ENCODE results near the gene KCNK7.
"Not testable (repeated sequence)": the region's sequence is repeated elsewhere in the genome, so short reads cannot be mapped to it uniquely, and the experiment has no call there.

KCNK7 gene, protein sequence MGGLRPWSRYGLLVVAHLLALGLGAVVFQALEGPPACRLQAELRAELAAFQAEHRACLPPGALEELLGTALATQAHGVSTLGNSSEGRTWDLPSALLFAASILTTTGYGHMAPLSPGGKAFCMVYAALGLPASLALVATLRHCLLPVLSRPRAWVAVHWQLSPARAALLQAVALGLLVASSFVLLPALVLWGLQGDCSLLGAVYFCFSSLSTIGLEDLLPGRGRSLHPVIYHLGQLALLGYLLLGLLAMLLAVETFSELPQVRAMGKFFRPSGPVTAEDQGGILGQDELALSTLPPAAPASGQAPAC

DNA sequence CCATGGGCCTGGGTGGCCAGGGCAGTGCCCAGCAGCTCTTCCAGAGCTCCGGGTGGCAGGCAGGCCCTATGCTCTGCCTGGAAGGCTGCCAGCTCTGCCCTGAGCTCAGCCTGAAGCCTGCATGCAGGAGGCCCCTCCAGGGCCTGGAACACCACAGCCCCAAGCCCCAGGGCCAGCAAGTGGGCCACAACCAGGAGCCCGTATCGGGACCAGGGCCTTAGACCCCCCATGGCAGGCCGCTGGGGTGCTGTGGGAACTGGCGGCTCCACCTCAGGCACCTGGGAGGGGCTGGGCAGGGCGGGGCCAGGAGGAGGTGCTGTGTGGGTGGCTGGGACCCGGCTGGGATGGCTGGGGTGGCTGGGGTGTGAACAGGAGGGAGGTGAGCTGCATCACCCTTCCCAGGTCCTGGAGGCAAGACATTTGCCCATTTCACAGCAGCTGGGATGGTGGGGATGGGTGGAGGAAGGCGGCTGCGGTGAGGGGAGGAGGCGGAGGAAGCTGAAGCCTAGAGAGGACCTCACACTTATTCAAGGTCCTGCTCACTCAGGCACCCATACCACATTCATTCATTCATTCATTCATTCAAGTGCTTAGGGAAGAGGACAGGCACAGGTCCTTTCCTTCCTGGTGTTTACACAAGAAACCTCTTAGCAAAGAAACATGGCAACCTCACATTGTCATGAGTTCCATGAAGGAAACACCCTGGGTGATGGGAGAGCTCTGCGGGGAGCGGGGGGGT is at the start of gene KCNK7:
Gene KCNK7 (minus strand): TSS at position 258 of the 739 bp plus-strand sequence. CDS start 28 bp downstream, at position 230.
- DNase-seq, result no peak

DNA sequence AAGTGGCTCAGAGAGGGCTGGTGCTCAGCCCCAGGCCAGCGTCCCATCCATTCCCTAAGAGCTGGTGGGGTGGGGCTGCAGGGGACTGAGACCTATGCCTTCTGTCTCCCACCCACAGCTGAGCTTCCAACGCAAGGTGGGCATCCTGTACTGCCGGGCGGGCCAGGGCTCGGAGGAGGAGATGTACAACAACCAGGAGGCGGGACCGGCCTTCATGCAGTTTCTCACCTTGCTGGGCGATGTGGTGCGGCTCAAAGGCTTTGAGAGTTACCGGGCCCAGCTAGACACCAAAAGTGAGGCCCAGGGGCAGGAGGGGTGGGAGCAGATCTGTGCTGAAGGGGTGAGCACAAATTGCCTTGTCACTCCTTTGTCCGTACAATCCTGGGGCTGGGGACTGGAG is 49.2 kb upstream of the KCNK7 start:
- no peak for DNase-seq

DNA sequence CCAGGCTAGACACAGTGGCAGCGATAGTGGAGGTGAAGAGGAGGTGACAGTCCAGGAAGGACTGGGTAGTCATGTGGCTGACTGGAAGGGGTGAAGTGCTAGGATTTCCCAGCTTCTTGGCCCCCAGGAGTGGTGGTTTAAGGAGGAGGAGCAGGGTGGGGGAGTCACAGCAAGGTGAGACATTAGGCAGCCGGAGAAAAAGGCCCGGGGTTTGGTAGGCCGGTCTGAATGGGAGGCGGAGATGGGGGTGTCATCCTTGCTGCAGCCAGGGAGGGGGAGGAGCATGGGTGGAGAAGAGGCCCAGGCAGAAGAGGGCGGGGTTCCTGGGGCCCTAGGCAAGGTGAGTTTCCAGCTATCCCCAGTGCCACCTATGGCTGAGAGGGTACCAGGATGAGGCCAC is 48.4 kb upstream of the KCNK7 start:
- DNase-seq, result peak; percentile 33 to 48

DNA sequence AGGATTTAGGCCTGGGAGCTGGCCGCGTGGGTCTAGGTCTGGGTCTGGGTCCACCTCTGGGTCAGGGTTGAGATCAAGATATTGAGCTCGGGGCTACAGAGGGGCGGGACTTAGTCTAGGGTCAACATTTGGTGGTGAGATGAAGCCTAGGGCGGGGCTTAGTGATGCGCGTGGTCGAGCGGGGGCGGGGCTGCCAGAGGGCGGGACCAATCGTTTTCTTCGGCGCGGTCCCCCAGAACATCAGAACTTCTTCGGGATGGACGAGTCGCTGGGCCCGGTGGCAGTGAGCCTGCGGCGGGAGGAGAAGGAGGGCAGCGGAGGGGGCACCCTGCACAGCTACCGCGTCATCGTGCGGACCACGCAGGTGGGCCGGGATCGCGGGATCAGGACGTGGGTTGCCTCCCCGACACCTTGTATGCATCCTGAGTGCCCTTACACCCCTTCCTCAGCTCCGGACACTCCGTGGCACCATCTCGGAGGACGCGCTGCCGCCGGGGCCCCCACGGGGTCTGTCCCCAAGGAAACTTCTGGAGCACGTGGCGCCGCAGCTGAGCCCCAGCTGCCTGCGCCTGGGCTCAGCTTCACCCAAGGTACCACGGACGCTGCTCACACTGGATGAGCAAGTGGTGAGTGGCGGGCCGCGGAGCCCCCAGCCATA is 46.5 kb upstream of the KCNK7 start:
- DNase-seq, result peak in 1 of 2 experiments; percentile 35

DNA sequence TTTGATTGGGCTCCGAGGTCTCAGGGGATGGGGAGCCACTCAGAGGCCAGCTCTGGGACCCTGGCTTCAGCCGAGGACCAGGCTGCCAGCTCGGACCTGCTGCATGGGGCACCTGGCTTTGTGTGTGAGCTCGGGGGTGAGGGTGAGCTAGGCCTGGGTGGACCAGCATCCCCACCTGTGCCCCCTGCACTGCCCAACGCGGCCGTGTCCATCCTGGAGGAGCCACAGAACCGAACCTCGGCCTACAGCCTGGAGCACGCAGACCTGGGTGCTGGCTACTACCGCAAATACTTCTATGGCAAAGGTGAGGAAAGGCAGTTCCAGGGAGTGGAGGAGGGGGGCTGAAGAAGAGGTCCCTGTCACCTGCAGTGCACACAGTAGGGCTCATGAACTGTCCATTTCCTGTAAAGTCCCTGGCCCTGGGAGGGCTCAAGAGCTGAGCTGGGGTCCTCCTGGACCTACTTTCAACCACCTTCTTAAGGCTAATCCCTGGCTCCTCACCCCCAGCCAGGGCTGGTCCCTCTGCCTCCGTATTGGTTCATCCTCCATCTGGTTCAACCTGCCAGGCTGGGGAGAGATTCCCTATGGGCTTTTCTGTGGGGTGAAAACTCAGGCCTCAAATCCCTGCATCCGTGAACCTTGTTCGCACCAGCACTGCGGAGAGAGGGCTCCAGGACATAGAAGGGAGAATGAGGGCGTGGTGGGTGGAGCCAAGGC is 45.9 kb upstream of the KCNK7 start:
- DNase-seq, result no peak

DNA sequence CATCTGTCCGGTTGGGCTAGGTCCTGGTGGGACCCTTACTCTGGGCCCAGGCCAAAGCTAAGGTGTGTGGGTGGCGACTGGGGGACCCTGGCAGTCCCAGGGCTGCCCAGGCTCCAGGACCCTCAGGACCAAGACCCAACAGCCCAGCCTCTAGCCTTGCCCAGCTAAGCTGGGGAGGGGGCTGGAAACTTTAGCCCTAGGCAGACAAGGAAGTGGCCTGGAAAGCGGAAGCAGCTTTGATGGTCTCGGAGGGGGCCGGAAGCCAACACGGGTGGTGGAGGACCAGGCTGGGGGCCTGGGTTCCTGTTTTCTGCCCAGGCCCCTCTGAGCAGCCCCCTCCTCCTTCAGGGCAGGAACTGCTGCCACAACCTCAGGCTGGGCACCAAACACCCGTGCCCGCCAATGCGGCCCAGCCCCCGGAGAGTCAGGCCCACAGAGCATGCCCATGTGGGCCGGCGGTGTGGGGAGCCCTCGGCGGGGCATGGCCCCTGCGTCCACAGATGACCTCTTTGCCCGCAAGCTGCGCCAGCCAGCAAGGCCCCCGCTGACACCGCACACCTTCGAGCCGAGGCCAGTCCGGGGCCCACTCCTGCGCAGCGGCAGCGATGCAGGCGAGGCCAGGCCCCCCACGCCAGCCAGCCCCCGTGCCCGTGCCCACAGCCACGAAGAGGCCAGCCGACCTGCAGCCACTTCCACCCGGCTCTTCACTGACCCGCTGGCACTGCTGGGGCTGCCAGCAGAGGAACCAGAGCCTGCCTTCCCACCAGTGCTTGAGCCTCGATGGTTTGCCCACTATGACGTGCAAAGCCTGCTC is 45.1 kb upstream of the KCNK7 start:
- DNase-seq, result peak; percentile 46 to 47

DNA sequence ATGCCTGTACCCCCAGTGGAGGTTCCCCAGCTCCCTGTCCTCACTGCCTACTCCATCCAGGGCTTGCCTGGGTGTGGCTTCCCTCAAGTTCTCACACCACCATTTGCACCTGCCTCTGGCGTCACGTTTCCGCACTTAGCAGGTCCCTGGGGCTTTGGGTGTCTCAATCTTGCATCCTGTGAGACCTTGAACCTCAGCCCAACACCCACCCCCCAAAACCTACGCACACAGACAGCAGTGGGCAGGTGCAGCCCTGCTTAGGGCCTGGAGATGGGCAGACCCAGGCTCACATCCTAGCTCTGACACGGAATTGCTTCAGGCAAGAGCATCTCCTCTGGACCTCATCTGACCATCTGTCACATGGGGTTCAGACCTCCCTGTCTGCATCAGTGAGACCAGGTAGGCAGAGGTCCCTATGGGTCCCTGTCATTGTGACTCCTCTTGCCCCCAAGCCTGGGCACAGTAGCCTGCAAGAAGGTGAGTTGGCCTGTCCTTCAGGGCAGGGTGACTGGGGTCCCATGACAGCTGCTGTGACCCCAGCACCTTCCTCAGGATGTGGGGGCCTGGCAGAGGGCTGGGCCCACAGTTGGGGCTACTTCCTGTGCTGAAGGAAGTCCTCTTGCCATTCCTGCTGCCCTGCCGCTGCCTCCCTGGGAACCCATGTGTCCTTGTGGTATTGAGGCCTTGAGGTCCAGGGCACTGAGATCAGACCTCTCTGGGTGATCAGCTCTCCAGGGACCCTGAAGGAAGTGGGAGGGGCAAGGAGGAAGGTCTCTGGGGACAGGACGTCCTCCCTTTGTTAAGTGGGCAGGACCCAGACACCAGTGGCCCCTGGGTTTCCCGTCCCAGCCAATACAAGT is 44.3 kb upstream of the KCNK7 start:
- peak; percentile 46 to 58 for DNase-seq

DNA sequence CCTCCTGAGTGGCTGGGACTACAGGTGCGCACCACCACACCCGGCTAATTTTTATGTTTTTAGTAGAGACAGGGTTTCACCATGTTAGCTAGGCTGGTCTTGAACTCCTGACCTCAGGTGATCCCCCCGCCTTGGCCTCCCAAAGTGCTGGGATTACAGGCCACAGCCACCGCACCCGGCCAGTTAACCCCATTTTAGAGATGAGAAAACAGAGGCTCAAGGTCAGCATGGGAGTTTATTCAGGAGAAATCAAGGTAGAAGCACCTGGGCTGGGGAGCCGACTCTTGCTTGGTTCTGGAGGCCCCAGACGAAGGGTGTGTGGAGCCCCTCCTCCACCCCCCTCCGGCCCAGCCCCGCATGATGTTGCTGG is 43.6 kb upstream of the KCNK7 start:
- DNase-seq, result not testable (repeated sequence)

DNA sequence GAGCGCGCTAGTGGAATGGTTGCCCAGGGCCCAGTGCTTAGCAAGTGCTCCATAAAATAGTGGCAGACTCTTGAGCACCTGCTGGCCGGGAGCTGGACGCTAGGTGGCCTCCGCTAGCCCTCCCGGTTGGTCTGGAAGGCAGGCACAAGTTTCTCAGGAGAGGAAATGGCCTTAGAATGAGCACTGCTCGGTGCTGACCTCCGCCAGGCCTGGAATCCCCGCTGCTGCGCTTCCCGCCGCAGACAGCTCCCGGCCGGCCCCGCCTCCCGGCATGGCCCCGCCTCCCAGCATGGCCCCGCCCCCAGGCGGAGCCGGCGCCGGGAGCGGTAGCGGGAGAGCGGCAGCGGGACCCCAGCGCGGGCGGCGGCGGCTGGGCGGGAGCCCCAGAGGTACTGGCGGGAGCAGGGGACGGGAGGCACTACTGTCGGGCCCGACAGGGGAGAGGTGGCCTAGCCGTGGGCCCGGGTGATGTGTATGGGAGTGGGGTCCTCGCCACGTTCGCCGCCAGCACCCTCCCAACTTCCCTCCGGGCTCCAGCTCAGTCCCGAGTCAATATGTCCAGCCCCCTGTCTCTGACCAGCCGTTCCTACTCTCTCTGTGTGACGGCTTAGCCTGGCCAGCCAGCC is 42.3 kb upstream of the KCNK7 start, which contains the start of gene SIPA1:
Gene SIPA1 (plus strand): TSS at position 308 of the 626 bp plus-strand sequence. CDS start 2,821 bp downstream, outside the sequence.
- peak; percentile 77 to 80 for DNase-seq

DNA sequence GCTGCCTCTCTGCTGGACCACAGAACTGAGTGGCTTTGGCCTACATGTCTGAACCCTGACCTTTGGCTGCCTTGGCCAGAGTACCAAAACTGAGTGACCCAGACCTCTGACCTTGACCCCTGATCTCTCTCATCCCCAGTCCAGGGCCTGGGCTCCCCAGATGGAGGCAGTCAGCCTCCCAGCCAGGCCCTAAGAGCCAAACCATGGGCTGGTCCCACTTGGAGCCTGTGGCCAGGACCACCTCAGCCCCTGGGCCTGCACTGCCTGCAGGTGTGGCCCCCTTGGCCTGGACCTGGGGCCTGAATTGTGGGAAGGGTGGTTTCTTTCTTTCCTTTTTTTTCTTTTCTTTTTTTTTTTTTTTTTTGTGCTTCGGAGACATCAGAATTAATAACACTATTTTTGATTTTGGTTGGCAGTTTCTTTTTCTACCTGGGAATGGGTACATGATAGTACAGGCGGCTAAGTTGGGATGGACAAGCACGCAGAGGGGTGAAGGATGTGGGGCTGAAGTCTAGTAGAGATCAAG is 41.5 kb upstream of the KCNK7 start:
- no peak for DNase-seq

DNA sequence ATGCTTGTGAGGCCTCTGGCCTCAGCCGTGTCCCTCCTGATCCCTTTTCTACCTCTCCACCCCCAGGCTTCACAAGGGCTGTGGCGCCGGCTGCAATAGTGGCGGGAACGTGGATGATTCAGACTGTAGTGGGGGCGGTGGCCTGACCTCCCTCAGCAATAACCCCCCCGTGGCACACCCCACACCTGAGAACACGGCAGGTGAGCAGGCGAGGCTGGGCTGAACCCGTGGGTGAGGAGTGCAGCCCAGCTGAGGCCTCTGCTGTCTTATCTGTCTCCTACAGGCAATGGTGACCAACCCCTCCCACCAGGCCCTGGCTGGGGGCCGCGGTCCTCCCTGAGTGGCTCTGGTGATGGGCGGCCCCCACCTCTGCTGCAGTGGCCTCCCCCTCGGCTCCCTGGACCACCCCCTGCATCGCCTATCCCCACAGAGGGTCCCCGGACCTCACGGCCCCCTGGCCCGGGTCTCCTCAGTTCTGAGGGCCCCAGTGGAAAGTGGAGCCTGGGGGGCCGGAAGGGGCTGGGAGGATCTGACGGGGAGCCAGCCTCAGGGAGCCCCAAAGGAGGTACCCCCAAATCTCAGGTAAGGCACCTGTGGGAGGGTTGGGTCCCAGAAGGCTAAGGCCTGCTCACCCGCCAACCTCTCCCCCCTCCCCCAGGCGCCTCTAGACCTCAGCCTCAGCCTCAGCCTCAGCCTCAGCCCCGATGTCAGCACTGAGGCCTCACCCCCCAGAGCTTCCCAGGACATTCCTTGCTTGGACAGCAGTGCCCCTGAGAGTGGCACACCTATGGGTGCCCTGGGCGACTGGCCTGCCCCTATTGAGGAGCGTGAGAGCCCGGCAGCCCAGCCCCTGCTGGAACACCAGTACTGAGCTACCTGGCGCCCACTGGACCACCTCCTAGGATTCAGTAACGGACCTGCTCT is 40.8 kb upstream of the KCNK7 start:
- no peak for DNase-seq

DNA sequence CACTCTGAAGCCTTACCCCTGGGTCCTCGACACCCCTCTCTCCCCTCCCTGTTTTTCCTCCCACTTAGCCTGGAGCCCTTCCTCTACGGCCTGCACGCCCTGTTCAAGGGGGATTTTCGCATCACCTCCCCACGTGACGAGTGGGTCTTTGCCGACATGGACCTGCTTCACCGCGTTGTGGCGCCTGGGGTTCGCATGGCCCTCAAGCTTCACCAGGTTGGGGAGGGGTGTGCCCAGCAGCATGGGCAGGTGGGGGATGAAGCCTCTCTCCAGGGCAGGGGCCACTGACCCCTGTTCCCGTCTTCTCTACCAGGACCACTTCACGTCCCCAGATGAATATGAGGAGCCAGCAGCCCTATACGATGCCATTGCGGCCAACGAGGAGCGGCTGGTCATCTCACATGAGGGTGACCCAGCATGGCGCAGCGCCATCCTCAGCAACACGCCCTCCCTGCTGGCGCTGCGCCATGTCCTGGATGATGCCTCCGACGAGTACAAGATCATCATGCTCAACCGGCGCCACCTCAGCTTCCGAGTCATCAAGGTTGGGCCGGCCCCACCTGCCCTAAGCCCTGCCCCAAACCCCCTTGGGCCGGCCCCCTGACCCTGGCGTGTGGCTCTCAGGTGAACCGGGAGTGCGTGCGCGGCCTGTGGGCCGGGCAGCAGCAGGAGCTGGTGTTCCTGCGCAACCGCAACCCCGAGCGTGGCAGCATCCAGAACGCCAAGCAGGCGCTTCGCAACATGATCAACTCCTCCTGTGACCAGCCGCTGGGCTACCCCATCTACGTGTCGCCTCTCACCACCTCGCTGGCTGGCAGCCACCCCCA is 39.5 kb upstream of the KCNK7 start:
- no peak for DNase-seq

DNA sequence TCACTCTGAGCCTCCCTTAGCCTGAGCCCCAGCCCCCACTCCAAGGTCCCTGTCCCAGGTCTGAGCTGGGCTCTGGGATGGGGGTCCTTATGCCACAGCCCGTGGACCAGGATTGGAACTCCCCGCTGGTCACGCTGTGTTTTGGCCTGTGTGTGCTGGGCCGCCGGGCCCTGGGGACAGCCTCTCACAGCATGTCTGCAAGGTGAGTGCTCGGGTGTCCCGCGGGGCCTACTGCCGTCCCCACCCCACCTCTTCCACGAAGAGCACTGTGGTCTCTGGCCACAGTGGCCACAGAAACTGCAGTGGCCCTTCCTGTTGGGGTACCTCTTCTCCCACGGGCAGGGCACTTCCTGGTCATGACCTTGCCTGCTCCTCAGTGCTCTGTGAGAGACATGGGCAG is 38.8 kb upstream of the KCNK7 start:
- no peak for DNase-seq

DNA sequence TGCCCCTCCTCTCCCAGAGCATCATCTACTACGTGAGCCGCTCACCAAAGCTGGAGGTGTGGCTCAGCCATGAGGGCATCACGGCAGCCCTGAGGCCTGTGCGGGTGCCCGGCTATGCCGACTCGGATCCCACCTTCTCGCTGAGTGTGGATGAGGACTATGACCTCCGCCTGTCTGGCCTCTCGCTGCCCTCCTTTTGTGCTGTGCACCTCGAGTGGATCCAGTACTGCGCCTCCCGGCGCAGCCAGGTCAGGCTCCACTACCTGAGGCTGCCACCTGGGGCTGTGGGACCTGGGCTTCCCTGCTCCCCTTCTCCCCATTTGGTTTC is 38.5 kb upstream of the KCNK7 start:
- no peak for DNase-seq

DNA sequence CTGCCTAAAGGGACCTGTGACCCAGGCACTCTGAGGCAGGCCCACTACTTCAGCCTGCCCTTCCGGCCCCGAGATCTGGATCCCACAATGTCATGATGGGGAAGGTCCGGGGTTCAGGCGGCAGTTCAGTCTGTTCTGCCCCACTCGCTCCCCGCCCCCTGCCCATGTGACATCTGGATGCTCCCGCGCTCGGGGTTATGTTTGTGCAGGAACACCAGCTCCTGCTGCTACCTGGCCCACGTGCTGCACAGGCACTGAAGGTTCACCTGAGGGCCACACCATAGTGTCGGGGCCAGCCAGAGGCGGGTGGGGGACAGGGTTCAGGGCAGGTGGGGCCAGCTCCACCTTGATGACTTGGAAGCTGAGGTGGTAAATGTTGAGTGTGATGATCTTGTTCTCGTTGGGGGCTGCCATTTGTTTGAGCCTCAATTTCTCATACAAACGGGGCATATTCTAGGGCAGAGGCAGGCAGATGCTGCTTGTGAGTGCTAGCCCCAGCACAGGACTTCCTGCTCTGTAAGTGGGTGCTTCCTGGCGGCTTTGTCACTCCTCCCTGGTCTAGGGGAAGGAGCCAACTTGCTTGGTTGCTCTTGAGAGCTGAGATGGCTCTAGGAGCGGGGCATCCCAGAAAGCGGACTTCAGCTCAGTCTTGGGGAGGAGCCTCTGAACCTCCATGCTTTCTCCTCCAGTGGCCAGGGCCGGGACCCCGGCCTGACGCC is 37.9 kb upstream of the KCNK7 start:
- no peak for DNase-seq

DNA sequence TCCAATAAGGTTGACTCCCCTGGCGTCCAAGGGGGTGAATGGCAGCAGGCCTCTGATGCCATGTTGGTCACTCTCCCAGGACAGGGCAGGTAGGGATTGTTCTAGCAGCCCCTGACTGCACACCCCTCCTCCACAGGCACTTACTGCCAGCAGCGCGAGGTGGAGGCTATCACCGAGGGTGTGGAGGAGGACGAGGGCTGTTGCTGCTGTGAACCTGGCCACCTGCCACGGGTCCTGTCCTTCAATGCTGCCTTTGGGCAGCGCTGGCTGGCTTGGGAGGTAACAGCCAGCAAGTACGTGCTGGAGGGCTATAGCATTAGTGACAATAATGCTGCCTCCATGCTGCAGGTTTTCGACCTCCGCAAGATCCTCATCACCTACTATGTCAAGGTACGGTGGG is 34.6 kb upstream of the KCNK7 start:
- no peak for DNase-seq

DNA sequence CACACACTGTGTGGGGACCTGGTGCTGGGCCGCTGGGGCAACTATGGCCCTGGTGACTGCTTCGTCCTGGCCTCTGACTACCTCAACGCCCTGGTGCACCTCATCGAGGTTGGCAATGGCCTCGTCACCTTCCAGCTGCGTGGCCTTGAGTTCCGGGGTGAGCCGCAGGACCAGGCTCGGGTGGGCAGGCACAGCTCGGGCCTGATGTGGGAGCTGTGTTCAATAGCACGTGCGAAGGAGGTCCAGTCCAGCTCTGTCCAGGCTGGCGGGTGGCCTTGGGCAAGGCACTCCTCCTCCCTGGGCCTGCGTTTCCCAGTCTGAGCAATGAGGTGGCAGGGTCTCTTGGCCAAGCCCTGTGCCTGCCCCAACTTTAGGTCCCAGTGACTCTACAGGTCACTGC is 34.0 kb upstream of the KCNK7 start:
- DNase-seq, result no peak

DNA sequence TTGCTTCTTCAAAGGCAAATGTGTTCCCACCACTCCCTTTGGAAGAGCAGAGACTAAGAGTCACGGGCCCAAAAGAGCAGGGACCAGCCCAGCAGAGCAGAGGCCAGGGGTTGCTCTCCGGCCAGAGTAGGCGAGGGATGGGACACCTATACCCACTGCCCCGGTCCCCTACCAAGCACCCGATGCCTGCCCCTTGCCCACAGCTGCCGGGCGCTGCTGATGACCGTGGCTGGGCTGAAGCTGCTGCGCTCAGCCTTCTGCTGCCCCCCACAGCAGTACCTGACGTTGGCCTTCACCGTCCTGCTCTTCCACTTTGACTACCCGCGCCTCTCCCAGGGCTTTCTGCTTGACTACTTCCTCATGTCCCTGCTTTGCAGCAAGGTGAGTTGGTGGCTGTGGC is 31.6 kb upstream of the KCNK7 start:
- DNase-seq, result no peak

All from activated CD4-positive, alpha-beta T cell treated with anti-CD3 and anti-CD28 coated beads, Interleukin-2, amount 50 U/mL, for 48 hours (primary cell).